IPS-NIHi11 (cell line): Measurements from ENCODE around the gene OR4K13.

Source experiments
- DNase-seq: peaks from one replicate; pipeline ENCODE4 v3.0.0; 2012; ENCODE audit warnings: mixed read lengths, low spot score

Gene OR4K13, protein sequence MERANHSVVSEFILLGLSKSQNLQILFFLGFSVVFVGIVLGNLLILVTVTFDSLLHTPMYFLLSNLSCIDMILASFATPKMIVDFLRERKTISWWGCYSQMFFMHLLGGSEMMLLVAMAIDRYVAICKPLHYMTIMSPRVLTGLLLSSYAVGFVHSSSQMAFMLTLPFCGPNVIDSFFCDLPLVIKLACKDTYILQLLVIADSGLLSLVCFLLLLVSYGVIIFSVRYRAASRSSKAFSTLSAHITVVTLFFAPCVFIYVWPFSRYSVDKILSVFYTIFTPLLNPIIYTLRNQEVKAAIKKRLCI

DNA sequence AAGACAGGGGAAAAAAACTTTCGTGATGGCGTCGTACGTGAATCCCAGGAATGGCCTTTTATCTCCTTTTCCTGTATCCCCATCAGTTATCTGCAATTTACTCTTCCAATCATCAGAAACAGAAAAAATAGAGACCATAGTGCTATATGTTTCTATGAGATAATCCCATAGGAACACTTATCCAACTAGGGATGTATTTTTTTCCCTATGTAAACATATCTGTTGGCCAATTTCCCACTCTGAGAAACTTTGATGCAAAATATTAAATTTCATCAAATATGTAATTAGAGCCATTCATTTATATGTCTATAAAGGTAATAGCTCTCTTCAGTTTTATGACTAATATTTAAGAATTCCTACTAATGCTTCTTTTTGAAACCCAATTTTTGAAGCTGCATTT is at the start of gene OR4K13:
OR4K13 (minus strand) TSS at position 101 of the 400 bp plus-strand sequence. CDS start 1,280 bp downstream, outside the sequence.
- DNase-seq, result no peak

DNA sequence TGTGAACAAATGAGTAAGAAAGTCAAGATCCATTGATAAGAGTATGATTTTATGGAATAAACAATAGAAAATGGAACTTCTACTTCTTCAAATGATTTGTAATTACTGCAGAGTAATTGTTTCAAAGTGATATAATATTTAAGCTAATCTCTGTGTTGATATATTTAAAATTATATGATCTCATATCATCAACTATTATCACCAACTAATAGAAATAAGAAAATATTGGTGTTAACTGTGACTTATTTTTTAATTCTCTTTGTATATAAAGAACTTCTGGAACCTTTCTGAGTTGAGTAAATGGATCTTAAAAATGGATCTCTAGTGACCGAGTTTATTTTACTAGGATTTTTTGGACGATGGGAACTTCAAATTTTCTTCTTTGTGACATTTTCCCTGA is 23.9 kb upstream of the OR4K13 start, which contains the start of gene OR4L1:
OR4L1 (plus strand) TSS at position 301 of the 400 bp plus-strand sequence; CDS start at position 301, 0 bp downstream.
- no peak for DNase-seq

DNA sequence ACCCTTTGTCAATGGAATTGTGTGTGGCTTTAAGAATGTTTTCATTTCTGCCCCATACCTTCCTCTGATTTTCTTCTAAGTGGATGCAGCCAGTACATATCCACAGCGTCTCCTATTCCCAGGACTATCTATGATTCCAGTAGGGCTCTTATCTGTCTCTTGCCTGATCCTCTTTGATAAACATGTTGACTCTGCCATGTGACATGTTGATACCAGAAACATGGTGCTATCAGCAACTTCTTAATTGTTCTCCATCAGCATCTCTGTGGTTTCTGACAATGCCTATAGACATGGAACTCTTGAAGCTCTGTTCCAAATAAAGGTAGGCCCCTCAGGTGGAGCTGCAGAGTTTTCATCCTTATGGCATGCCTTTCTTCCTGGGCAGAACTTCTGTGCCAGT is 12.4 kb upstream of the OR4K13 start:
- DNase-seq, result no peak

DNA sequence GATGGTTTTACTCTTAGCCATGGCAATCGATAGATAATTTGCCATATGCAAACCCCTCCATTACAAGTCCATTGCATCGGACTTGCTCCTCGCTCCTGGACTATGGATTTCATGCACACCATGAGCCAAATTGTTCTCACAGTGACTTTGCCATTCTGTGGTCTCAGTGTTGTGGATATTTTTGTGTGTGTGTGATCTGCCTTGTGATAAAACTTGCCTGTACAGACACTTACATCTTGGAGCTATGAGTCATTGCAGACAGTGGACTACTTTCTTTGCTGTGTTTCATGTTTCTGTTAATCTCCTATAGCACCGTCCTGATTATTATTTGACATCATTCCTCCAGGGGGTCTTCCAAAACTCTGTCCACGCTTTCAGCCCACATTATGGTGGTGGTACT is 8.4 kb upstream of the OR4K13 start:
- DNase-seq, result no peak

DNA sequence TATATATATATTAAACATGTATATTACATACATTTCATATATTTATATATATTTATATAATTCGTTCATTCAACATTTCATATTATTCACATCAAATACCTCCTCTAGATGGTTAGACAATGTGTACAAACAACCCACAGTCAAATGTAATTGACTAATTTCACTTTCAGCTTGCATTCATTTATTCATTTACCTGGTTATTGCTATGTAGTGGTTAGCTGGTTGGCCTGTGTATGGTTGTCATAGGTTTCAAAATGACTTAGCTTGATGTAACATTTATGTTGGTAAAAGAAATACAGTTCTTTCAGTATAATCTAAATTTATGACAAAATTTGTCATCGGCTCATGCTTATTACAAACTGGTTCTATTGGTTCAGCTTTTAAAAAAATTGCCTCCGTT is 389 bp downstream of the OR4K13 start:
- no peak for DNase-seq

DNA sequence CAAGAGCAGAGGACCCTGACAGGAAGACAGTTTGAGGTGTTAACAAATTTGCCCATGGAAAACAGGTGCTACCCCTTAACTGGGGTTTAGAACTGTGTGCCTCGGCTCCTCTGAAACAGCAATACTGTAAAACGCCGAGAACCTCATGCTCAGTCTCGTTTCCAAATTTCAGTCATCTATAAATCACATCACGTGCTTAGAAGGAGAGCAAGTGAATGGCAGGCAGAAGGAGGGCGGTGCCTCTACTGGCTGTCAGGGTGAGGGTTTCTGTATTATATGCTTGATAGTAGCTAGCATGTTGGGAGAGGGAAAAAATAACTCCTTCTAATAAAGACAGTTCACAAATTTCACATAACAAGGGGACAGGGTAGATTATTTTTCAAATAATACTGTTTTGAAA is 4.8 kb downstream of the OR4K13 start:
- DNase-seq, result no peak

DNA sequence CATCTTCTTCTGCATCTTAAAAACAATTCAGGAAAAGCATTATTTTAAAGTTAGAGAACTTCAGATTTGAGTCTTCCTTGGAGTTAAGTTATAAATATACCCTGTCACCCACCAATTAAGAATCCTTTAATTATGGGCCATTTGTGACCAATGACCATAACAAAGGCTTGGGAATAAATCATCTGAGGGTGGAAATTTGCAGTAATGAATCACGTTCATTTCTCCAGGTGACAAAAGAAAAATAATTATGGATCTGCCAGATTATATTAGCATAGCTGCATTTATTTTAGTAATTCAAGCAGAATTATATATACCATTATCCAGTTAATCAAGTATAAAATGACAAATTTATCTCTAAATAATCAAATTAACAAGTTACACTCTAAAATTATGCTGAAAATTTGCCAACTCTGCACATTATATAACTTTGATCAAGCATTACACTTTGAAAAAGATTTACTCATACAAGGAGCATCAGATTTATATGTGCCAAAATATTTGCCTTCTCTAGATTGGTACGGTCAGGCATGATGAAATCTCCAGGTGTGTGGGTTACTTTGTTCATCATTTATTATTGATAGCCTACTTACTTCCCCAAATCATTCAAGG is 16.5 kb downstream of the OR4K13 start, which contains the start of gene OR4K14:
OR4K14 (minus strand) TSS at position 51 of the 609 bp plus-strand sequence. CDS start 4,114 bp downstream, outside the sequence.
- DNase-seq, result no peak

DNA sequence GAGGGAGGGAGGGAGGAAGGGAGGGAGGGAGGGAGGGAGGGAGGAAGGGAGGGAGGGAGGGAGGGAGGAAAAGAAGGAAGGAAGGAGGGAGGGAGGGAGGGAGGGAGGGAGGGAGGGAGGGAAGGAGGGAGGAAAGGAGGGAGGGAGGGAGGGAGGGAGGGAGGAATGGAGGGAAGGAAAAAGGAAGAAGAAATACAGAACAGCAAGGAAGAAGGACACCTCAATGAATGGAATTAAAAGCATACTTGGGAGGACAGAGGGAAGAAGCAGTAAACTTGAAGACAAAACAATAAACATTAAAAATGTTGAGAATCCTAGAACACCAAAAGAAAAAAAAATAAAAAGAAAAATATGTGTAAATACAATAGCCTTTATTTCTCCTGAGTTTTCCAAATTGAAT is 27.7 kb downstream of the OR4K13 start:
- DNase-seq, result no peak

DNA sequence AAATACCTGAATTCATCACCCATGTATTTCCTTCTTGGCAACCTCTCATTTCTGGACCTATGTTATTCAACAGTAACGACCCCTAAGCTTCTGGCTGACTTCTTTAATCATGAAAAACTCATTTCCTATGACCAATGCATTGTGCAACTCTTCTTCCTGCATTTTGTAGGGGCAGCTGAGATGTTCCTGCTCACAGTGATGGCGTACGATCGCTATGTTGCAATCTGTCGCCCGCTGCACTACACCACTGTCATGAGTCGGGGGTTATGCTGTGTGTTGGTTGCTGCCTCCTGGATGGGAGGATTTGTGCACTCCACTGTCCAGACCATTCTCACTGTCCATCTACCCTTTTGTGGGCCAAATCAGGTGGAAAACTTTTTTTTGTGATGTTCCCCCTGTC is 33.5 kb downstream of the OR4K13 start:
- DNase-seq, result no peak

DNA sequence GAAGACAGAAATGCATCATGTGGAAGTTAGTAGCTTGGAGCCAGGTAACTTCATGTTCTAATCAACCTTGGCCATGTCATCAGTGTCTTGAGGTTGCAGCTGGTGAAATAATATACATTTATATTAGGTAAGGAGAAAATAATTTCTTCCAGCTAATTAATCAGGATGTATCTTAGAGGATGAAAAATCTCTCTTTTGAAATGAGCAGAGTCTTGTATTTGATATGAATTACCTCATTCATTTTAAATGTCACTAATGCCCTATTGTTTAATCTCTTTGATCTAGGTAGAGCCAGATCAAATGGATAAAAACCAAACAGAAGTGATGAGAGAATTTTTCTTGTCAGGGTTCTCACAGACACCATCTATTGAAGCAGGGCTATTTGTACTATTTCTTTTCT is 34.0 kb downstream of the OR4K13 start, which contains the start of gene OR4Q2:
OR4Q2 (plus strand) TSS at position 301 of the 400 bp plus-strand sequence.
- DNase-seq, result no peak

DNA sequence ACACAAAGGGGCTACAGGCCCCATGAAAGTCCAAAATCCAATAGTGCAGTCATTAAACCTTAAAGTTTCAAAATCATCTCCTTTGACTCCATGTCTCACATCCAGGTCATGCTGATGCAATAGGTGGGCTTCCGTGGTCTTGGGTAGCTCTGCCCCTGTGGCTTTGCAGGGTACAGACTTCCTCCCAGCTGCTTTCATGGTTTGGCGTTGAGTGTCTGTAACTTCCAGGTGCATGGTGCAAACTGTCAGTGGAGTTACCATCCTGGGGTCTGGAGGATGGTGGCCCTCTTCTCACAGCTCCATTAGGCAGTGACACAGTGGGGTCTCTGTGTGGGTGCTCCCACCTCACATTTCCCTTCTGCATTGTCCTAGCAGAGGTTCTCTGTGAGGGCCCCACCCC is 42.4 kb downstream of the OR4K13 start:
- no peak for DNase-seq
